NCI-H2227 treated with DMSO at 0.1 percent for 48 hours (cell line): ENCODE data around the gene OR51E1.

ENCODE experiments used
- DNase-seq: peaks from one replicate; lab custom pipeline; 2025; lab: John Stamatoyannopoulos, UW

Gene OR51E1

GRCh38 chr11:4654635-4655369 lies 11.0 kb downstream of the OR51E1 start:
- no peak for DNase-seq

GRCh38 chr11:4658629-4659445 lies 15.1 kb downstream of the OR51E1 start:
- no peak for DNase-seq

GRCh38 chr11:4662876-4663275 lies 19.1 kb downstream of the OR51E1 start:
- DNase-seq = no peak

- DNase-seq = no peak
Observed at GRCh38 chr11:4664183-4664582, 20.4 kb downstream of the OR51E1 start.

GRCh38 chr11:4664786-4665185 lies 21.0 kb downstream of the OR51E1 start:
- no peak for DNase-seq

- no peak for DNase-seq
Observed at GRCh38 chr11:4665424-4665823, 21.6 kb downstream of the OR51E1 start.

- no peak for DNase-seq
Observed at GRCh38 chr11:4671741-4672140, 28.0 kb downstream of the OR51E1 start.

GRCh38 chr11:4672470-4672869 lies 28.7 kb downstream of the OR51E1 start:
- no peak for DNase-seq

- no peak for DNase-seq
Observed at GRCh38 chr11:4673781-4674180, 30.0 kb downstream of the OR51E1 start.

GRCh38 chr11:4677948-4678347 lies 34.2 kb downstream of the OR51E1 start:
- no peak for DNase-seq

GRCh38 chr11:4680341-4680740 lies 36.6 kb downstream of the OR51E1 start:
- DNase-seq = no peak

GRCh38 chr11:4682623-4683419 lies 39.0 kb downstream of the OR51E1 start:
- no peak for DNase-seq

GRCh38 chr11:4684631-4685285 lies 41.0 kb downstream of the OR51E1 start:
- DNase-seq = no peak

GRCh38 chr11:4695442-4695841 lies 51.7 kb downstream of the OR51E1 start:
- DNase-seq = no peak

- DNase-seq = no peak
Observed at GRCh38 chr11:4697585-4697984, 53.8 kb downstream of the OR51E1 start, which contains the start of gene OR51E2. OR51E2 (minus strand) TSS chr11:4697853; CDS start chr11:4682711, 15,142 bp downstream.

- DNase-seq = no peak
Observed at GRCh38 chr11:4699697-4700435, 56.1 kb downstream of the OR51E1 start.

- no peak for DNase-seq
Observed at GRCh38 chr11:4700436-4700820, 56.6 kb downstream of the OR51E1 start.

- no peak for DNase-seq
Observed at GRCh38 chr11:4704054-4704789, 60.4 kb downstream of the OR51E1 start, which contains the start of gene MMP26. MMP26 (plus strand) TSS chr11:4704784.

GRCh38 chr11:4704790-4705334 lies 61.1 kb downstream of the OR51E1 start:
- no peak for DNase-seq
